ENCODE measurements around the gene KIAA1755. TPM values are rescaled to one million over a fixed set of nuclear protein-coding genes. Genes with fewer than 3 reads are reported as not detected.

Gene KIAA1755
- total and polyA plus RNA-seq, 9 of the 15 experiments (the other 6 are each of a cell fraction or from before 2014, with no cell fraction given), result not detected

DNA sequence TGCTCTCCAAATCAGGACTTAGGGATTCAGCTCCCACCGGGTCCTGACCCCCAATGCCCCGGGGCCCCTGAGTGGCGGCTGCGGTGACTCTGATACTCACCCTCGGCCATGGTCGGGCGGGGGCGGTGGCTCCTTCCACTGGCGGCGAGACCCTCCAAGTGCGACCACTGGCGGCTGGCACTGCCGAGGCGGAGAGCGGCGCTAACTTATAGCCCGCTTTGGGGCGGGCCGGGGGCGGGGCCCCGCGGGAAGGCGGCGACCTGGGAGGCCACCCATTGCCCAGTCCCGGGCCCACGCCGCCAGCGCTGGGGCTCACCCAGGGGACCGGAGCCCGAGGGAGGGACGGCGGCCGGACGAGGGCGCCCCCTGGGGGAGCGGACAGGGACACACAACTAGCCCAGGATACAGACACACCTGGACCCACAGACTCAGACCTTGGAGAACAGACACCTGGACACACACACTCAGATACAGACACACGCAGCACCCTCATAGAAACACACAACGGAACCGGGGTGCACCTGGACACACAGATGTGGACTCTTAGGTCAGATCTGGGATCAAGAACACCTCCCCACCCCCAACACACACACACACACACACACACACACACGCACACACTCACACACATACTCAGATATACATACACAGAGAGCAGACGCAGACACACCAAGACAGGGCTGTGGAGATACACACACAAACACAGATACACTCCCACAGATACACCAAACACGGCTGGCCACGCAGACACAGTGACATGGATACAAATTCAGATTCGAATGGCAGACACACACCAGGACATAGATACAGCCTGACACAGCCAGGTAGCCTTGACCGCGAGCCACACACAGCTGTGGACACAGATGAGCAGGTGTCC lies 95.2 kb downstream of the KIAA1755 start, which contains the start of gene TGM2 (continued):
- TF ChIP-seq CBX8 (IDR thresholded peaks at IDR 0.05; ENCODE audit: borderline replicate concordance, extremely low read depth, low read depth, low read length, poor library complexity, severe bottlenecking) (no peak), CBFA2T2 (conservative IDR thresholded peaks at IDR 0.05) (peak; percentile 26), DDX20 (tag; IDR thresholded peaks at IDR 0.05; ENCODE audit: low read depth) (no peak), CBX2 (IDR thresholded peaks at IDR 0.05; ENCODE audit: insufficient read depth, low read length, poor library complexity, severe bottlenecking) (no peak), PCBP2 (IDR thresholded peaks at IDR 0.05; ENCODE audit: low read depth, low read length, poor library complexity, severe bottlenecking) (no peak), CHAMP1 (IDR thresholded peaks at IDR 0.05) (no peak), POLR2B (IDR thresholded peaks at IDR 0.05; ENCODE audit: low read depth, partially characterized antibody) (peak; percentile 20), ZNF644 (tag; IDR thresholded peaks at IDR 0.05; ENCODE audit: low read depth) (no peak), HCFC1 (IDR thresholded peaks at IDR 0.05; ENCODE audit: low read depth, low read length) (peak; percentile 33; the same call in 1 of the 2 replicates), KLF13 (tag; IDR thresholded peaks at IDR 0.05; ENCODE audit: borderline replicate concordance, low read depth) (no peak), MXD1 (CRISPR knock-in tag; IDR thresholded peaks at IDR 0.05; ENCODE audit: borderline replicate concordance, poor library complexity, severe bottlenecking) (no peak), ZNF778 (CRISPR knock-in tag; IDR thresholded peaks at IDR 0.05) (no peak), RCOR1 (IDR thresholded peaks at IDR 0.05; ENCODE audit: borderline replicate concordance in 1 of 2, low read depth in 2 of 2, low read length in 2 of 2) (peak in 1 of 2 experiments; percentile 49; a peak in 2 of 4 replicates), CLOCK (CRISPR knock-in tag; IDR thresholded peaks at IDR 0.05; ENCODE audit: borderline replicate concordance) (no peak), PTBP1 (IDR thresholded peaks at IDR 0.05; ENCODE audit: low read depth, low read length) (no peak)
- TF ChIP-seq, protein P1, sequence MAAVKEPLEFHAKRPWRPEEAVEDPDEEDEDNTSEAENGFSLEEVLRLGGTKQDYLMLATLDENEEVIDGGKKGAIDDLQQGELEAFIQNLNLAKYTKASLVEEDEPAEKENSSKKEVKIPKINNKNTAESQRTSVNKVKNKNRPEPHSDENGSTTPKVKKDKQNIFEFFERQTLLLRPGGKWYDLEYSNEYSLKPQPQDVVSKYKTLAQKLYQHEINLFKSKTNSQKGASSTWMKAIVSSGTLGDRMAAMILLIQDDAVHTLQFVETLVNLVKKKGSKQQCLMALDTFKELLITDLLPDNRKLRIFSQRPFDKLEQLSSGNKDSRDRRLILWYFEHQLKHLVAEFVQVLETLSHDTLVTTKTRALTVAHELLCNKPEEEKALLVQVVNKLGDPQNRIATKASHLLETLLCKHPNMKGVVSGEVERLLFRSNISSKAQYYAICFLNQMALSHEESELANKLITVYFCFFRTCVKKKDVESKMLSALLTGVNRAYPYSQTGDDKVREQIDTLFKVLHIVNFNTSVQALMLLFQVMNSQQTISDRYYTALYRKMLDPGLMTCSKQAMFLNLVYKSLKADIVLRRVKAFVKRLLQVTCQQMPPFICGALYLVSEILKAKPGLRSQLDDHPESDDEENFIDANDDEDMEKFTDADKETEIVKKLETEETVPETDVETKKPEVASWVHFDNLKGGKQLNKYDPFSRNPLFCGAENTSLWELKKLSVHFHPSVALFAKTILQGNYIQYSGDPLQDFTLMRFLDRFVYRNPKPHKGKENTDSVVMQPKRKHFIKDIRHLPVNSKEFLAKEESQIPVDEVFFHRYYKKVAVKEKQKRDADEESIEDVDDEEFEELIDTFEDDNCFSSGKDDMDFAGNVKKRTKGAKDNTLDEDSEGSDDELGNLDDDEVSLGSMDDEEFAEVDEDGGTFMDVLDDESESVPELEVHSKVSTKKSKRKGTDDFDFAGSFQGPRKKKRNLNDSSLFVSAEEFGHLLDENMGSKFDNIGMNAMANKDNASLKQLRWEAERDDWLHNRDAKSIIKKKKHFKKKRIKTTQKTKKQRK (IDR thresholded peaks at IDR 0.05; ENCODE audit: borderline replicate concordance, low read depth, low read length), result no peak

Data from K562 (cell line).